Kidney (tissue), 14 donors: ENCODE results near the gene ITIH4. TPM values are rescaled to one million over a fixed set of nuclear protein-coding genes. Genes with fewer than 3 reads are reported as not detected.

Source experiments
- DNase-seq, 5 donors: peaks; one replicate each; pipeline ENCODE4 v3.0.0-alpha.2; 2013 to 2020
- FAIRE-seq: peaks from 2 replicates; lab custom pipeline; 2012; peaks lifted over from hg19 to GRCh38; lab: Jason Lieb, UNC
- H3K27ac ChIP-seq, 2 donors: one replicate each; pipeline ENCODE4 v1.7.0; 2013; ENCODE audit warnings: low read depth in 2 of 2, low read length in 2 of 2, inconsistent platforms in 1 of 2
- H3K27me3 ChIP-seq: one replicate; pipeline ENCODE4 v1.7.1; 2013; ENCODE audit warnings: low read length, inconsistent platforms; ENCODE audit not compliant: control insufficient read depth, insufficient read depth
- H3K36me3 ChIP-seq, 3 donors: one replicate each; pipeline versions ENCODE4 v1.7.0 to v1.7.1; 2013; ENCODE audit warnings: low read length in 3 of 3, control low read depth in 1 of 3, inconsistent platforms in 1 of 3; ENCODE audit not compliant: insufficient read depth in 3 of 3, control insufficient read depth in 2 of 3
- H3K4me1 ChIP-seq, 3 donors: one replicate each; pipeline versions ENCODE4 v1.7.0 to v1.7.1; 2013; ENCODE audit warnings: low read length in 3 of 3, inconsistent platforms in 1 of 3, low read depth in 1 of 3; ENCODE audit not compliant: control insufficient read depth in 2 of 3, insufficient read depth in 2 of 3
- H3K4me3 ChIP-seq, 3 donors: one replicate each; pipeline versions ENCODE4 v1.7.0 to v1.8.1; 2013; ENCODE audit warnings: low read length in 3 of 3, control low read depth in 1 of 3, inconsistent platforms in 1 of 3
- H3K9ac ChIP-seq, 3 donors: one replicate each; pipeline versions ENCODE4 v1.7.0 to v1.7.1; 2013; ENCODE audit warnings: low read length in 3 of 3, control low read depth in 1 of 3, inconsistent platforms in 1 of 3
- H3K9me3 ChIP-seq, 3 donors: one replicate each; pipeline versions ENCODE4 v1.7.0 to v1.7.1; 2013; ENCODE audit warnings: low read length in 3 of 3, control low read depth in 1 of 3, inconsistent platforms in 1 of 3; ENCODE audit not compliant: control insufficient read depth in 2 of 3, insufficient read depth in 1 of 3
- CTCF ChIP-seq: IDR thresholded peaks from 3 replicates; pipeline ENCODE4 v1.5.1; 2012; ENCODE audit warnings: mild to moderate bottlenecking, moderate library complexity, borderline replicate concordance; ENCODE audit not compliant: insufficient read depth; ENCODE audit errors: extremely low read depth
- intact Hi-C: fragments of 100-400 bp; cut with DNase I; formaldehyde crosslinking; loops from one replicate; pipeline ENCODE4 v1.11.1; 2022
- polyA plus RNA-seq: library from polyadenylated mRNA; stranded (reverse); fragments of 350-450 nt; fragmentation: Illumina TruSeq; extraction: RNeasy Lipid Tissue Mini Kit (QIAGEN cat#74804); gene quantifications from one replicate; pipeline ENCODE4 v1.2.3, GENCODE V29; 2014; ENCODE audit warnings: low read depth, low replicate concordance; ENCODE audit not compliant: insufficient read depth
- total RNA-seq: library from RNA; stranded (reverse); fragmentation: NEBNext Ultra II Directional; extraction: Animal tissue kit (Norgen Biotek cat#: 25700); gene quantifications from one replicate; pipeline ENCODE4 v1.2.1, GENCODE V29; 2021
- donor health status: control.
- donor health status: control.
- donor health status: control.
- donor health status: control.
- donor health status: control.
- donor health status: DM: yes; HTN: yes; CAD: no.
- donor health status: Normal renal cell carcinoma (clear cell type).

The ITIH4 gene
- total and polyA plus RNA-seq, 2 donors from 2014 or later, result 12.9 to 15.4 TPM

- intact Hi-C loops, result no loop called here
- FAIRE-seq (no peak), DNase-seq (no peak)
- Histone ChIP-seq H3K4me1 (no peaks in the 10 kb centered on the region), H3K27ac (no peak overlapping the region), H3K36me3 (peaks cover under 1 to 9% (median 3%) of the 10 kb centered on the region in 3 donors), H3K27me3 (no peaks in the 10 kb centered on the region), H3K4me3 (no peak overlapping the region), H3K9me3 (no peaks in the 10 kb centered on the region), H3K9ac (no peak overlapping the region)
- TF ChIP-seq CTCF, result no peak
Measured at GRCh38 chr3:52857133-52857532, 26.7 kb upstream of the ITIH4 start.

GRCh38 chr3:52856666-52857065 lies 26.2 kb upstream of the ITIH4 start:
- H3K27me3 ChIP-seq, result no peaks in the 10 kb centered on the region
- peaks cover 2 to 14% (median 7%) of the 10 kb centered on the region in 3 donors for H3K36me3 ChIP-seq
- FAIRE-seq (no peak), DNase-seq (no peak)
- H3K27ac ChIP-seq, result no peak overlapping the region
- intact Hi-C loops, result no loop called here
- no peak overlapping the region for H3K4me3 ChIP-seq
- no peak for TF ChIP-seq CTCF
- no peaks in the 10 kb centered on the region for H3K4me1 ChIP-seq
- H3K9ac ChIP-seq, result no peak overlapping the region
- H3K9me3 ChIP-seq, result no peaks in the 10 kb centered on the region

GRCh38 chr3:52854013-52854412 lies 23.5 kb upstream of the ITIH4 start:
- FAIRE-seq (no peak), DNase-seq (peak in 2 of 5 donors; percentile 39 to 55)
- no peak overlapping the region for H3K9ac ChIP-seq
- H3K27ac ChIP-seq, result no peak overlapping the region
- intact Hi-C loops, result no loop called here
- no peaks in the 10 kb centered on the region for H3K9me3 ChIP-seq
- H3K36me3 ChIP-seq, result peaks cover 2 to 22% (median 12%) of the 10 kb centered on the region in 3 donors
- no peaks in the 10 kb centered on the region for H3K27me3 ChIP-seq
- no peak for TF ChIP-seq CTCF
- H3K4me1 ChIP-seq, result no peaks in the 10 kb centered on the region
- no peak overlapping the region for H3K4me3 ChIP-seq

GRCh38 chr3:52852419-52852818 lies 21.9 kb upstream of the ITIH4 start:
- H3K9me3 ChIP-seq, result no peaks in the 10 kb centered on the region
- H3K27ac ChIP-seq, result no peak overlapping the region
- no peak for TF ChIP-seq CTCF
- DNase-seq (no peak), FAIRE-seq (no peak)
- no peaks in the 10 kb centered on the region for H3K27me3 ChIP-seq
- H3K36me3 ChIP-seq, result peaks cover 2 to 31% (median 17%) of the 10 kb centered on the region in 3 donors
- H3K9ac ChIP-seq, result no peak overlapping the region
- H3K4me3 ChIP-seq, result no peak overlapping the region
- intact Hi-C loops, result no loop called here
- no peaks in the 10 kb centered on the region for H3K4me1 ChIP-seq
